ENCODE data around the gene EMID1.
A peak's percentile ranks its signal among the peaks of the same experiment; 100 is the strongest.

Gene EMID1

DNA sequence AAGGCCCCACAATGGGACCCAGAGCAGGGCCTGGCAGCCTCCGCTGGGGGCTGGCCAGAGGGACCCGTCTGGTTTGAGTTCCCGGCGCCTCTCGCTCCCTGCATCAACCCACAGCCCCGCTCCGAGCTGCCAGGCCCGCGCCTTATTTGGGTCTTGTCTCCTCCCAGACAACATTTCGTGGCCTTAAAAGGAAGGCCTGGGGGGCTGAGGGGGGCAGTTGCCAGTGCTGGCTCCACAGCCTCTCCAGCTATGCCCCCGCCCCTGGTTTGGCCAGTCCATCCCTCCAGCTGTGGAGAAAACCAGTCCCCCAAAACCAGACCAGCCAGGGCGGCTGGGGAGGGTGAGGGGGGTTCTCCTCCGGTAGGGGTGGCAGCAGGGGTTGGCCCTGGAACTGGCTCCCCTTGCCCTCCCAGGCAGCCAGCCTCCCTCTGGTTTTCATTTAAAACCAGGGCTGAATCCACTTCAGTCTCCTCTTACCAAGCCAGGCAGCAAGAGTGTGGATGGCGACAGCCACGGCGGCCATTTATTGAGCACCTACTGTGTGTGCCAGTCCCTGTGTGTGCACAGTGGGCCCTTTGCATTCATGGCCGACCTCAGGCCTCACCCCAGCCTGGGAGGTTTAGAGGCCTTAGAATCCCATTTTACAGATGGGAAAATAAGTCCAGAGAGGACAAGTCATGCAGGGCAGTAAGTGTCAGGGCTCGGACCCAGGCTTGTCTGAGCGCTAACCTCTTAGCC lies 18.6 kb downstream of the EMID1 start:
- Histone ChIP-seq H3K9me3 (ENCODE audit: control insufficient read depth, insufficient read depth, low read depth, low read length) (no peaks in the 10 kb centered on the region), H3K27ac (ENCODE audit: extremely low read depth, low read depth, low read length) (no peak overlapping the region), H3K4me1 (ENCODE audit: control insufficient read depth, insufficient read depth, low read length) (no peaks in the 10 kb centered on the region), H3K4me3 (ENCODE audit: low read depth, low read length) (no peak overlapping the region), H3K36me3 (ENCODE audit: control insufficient read depth in 2 of 2, insufficient read depth in 1 of 2, low read length in 2 of 2) (no peaks in the 10 kb centered on the region)
- CTCF ChIA-PET, result interaction anchor here (1.8 kb wide), 1 partner anchor 21 kb away, joined by 4 read pairs; no protein-coding TSS in a partner anchor
- TF ChIP-seq GLIS2 (tag by site-specific recombination; IDR thresholded peaks at IDR 0.05) (peak; percentile 17; the same call in 1 of the 2 replicates), ZNF138 (tag by site-specific recombination; IDR thresholded peaks at IDR 0.05; ENCODE audit: borderline replicate concordance) (no peak)
- POLR2A ChIA-PET, result no interaction called here

DNA sequence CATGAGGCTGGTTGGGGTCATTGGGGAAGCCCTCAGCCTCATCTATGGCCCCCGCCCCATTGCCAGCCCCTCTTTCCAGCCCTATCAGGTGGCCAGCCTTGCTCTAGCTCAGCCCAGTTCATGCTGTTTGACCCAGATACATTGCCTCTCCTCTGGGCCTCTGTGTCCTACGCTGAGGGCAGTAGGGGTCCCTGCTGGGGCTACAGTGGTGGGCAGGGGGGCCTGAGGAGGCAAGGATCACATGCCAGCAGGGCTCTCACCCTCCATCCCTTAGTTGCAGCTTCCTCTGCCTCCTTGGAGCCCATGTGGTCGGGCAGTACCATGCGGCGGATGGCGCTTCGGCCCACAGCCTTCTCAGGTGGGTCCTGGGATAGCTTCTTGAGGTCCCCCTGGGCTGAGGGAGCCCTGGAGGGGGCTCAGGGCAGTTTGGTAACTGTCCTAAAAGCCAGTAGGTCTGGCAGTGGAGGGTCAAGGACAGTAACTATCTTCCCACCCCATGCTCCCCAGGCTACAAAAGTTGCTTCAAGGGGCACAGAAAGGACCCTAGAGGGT lies 19.2 kb downstream of the EMID1 start:
- Histone ChIP-seq H3K4me3 (ENCODE audit: low read depth, low read length) (no peak overlapping the region), H3K9me3 (ENCODE audit: control insufficient read depth, insufficient read depth, low read depth, low read length) (no peaks in the 10 kb centered on the region), H3K36me3 (ENCODE audit: control insufficient read depth in 2 of 2, insufficient read depth in 1 of 2, low read length in 2 of 2) (no peaks in the 10 kb centered on the region), H3K27ac (ENCODE audit: extremely low read depth, low read depth, low read length) (no peak overlapping the region), H3K4me1 (ENCODE audit: control insufficient read depth, insufficient read depth, low read length) (no peaks in the 10 kb centered on the region)
- POLR2A ChIA-PET, result no interaction called here
- TF ChIP-seq ZNF416 (tag by site-specific recombination; IDR thresholded peaks at IDR 0.05), result no peak
- no peak for TF ChIP-seq HOXA7 (CRISPR knock-in tag; IDR thresholded peaks at IDR 0.05; ENCODE audit: borderline replicate concordance)
- no peak for TF ChIP-seq ZXDB (tag by site-specific recombination; IDR thresholded peaks at IDR 0.05)
- TF ChIP-seq ZNF248 (tag by site-specific recombination; IDR thresholded peaks at IDR 0.05), result no peak
- no peak for TF ChIP-seq ZNF529 (tag by site-specific recombination; IDR thresholded peaks at IDR 0.05; ENCODE audit: insufficient replicate concordance)
- no peak for TF ChIP-seq ZNF423 (tag by site-specific recombination; IDR thresholded peaks at IDR 0.05)
- no peak for TF ChIP-seq GLIS1 (tag by site-specific recombination; IDR thresholded peaks at IDR 0.05)
- TF ChIP-seq, protein P1, sequence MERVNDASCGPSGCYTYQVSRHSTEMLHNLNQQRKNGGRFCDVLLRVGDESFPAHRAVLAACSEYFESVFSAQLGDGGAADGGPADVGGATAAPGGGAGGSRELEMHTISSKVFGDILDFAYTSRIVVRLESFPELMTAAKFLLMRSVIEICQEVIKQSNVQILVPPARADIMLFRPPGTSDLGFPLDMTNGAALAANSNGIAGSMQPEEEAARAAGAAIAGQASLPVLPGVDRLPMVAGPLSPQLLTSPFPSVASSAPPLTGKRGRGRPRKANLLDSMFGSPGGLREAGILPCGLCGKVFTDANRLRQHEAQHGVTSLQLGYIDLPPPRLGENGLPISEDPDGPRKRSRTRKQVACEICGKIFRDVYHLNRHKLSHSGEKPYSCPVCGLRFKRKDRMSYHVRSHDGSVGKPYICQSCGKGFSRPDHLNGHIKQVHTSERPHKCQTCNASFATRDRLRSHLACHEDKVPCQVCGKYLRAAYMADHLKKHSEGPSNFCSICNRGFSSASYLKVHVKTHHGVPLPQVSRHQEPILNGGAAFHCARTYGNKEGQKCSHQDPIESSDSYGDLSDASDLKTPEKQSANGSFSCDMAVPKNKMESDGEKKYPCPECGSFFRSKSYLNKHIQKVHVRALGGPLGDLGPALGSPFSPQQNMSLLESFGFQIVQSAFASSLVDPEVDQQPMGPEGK (tag by site-specific recombination; IDR thresholded peaks at IDR 0.05), result no peak
- TF ChIP-seq ZNF426 (tag by site-specific recombination; IDR thresholded peaks at IDR 0.05), result no peak
- no peak for TF ChIP-seq ZNF624 (tag by site-specific recombination; IDR thresholded peaks at IDR 0.05)
- TF ChIP-seq ZNF707 (tag by site-specific recombination; IDR thresholded peaks at IDR 0.05), result no peak
- no peak for TF ChIP-seq ZNF830 (tag by site-specific recombination; IDR thresholded peaks at IDR 0.05; ENCODE audit: low read depth)
- TF ChIP-seq ZNF792 (tag by site-specific recombination; IDR thresholded peaks at IDR 0.05), result no peak
- TF ChIP-seq OSR2 (tag by site-specific recombination; IDR thresholded peaks at IDR 0.05), result no peak
- TF ChIP-seq, protein P2, sequence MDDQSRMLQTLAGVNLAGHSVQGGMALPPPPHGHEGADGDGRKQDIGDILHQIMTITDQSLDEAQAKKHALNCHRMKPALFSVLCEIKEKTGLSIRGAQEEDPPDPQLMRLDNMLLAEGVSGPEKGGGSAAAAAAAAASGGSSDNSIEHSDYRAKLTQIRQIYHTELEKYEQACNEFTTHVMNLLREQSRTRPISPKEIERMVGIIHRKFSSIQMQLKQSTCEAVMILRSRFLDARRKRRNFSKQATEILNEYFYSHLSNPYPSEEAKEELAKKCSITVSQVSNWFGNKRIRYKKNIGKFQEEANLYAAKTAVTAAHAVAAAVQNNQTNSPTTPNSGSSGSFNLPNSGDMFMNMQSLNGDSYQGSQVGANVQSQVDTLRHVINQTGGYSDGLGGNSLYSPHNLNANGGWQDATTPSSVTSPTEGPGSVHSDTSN (CRISPR knock-in tag; IDR thresholded peaks at IDR 0.05), result no peak
- TF ChIP-seq ZNF473 (tag by site-specific recombination; IDR thresholded peaks at IDR 0.05), result no peak
- CTCF ChIA-PET, result no interaction called here

DNA sequence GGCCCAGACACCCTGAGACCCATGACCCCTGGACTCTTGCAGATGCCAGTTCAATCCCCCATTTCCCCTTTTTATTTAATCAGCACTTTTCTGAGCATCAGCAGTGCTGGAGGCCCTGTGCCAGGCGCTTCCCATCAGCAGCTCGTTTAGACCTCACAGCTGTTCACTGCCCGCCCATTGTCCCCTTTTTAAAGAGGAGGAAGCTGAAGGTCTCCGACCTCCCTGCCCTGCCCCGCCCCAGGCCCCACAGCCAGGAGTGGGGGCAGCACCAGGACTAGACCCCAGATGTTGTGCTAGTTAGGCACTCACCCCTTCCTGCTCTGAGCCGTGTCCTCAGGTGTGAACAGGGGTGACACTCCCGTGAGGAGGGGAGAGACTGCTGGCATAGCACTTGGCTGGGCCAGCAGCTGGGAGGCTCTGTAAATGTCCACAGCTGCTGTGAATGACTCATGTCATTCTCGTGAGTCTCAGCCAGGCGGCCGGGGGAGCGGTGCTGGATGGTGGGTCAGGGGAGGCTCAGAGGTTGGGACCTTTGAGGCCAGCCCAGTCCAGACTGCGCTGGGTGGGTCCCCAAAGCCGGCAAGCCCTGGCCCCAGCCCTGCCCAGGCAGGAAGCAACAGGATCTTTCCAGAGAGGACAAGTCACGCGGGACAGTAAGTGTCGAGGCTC lies 19.9 kb downstream of the EMID1 start:
- CTCF ChIA-PET, result no interaction called here
- POLR2A ChIA-PET, result no interaction called here

More for the DNA sequence above, 19.9 kb downstream of the EMID1 start:
- no peaks in the 10 kb centered on the region for H3K36me3 ChIP-seq (ENCODE audit: control insufficient read depth in 2 of 2, insufficient read depth in 1 of 2, low read length in 2 of 2)
- H3K4me1 ChIP-seq (ENCODE audit: control insufficient read depth, insufficient read depth, low read length), result no peaks in the 10 kb centered on the region
- H3K4me3 ChIP-seq (ENCODE audit: low read depth, low read length), result no peak overlapping the region
- no peaks in the 10 kb centered on the region for H3K9me3 ChIP-seq (ENCODE audit: control insufficient read depth, insufficient read depth, low read depth, low read length)
- 0 out of 2 replicates have a peak, but pooled peaks have one; percentile 16 for TF ChIP-seq ZNF341 (tag by site-specific recombination; IDR thresholded peaks at IDR 0.05; ENCODE audit: low read depth)
- no peak for TF ChIP-seq ZFP41 (tag by site-specific recombination; IDR thresholded peaks at IDR 0.05; ENCODE audit: borderline replicate concordance)
- H3K27ac ChIP-seq (ENCODE audit: extremely low read depth, low read depth, low read length), result no peak overlapping the region
